Epithelial cell of esophagus (primary cell): ENCODE measurements around the gene COL28A1.

Experiments
- DNase-seq: peaks from one replicate; pipeline ENCODE4 v3.0.0; 2010; ENCODE audit warnings: low read depth
- H3K4me3 ChIP-seq: 2 replicates; pipeline ENCODE4 v1.5.1; 2011; ENCODE audit warnings: mild to moderate bottlenecking, low read length, control low read depth
- CTCF ChIP-seq: IDR thresholded peaks from 2 replicates; pipeline ENCODE4 v1.5.1; 2011; ENCODE audit warnings: low read depth, mild to moderate bottlenecking, low read length, control low read depth, inconsistent platforms; ENCODE audit not compliant: insufficient read depth; ENCODE audit errors: missing control alignments

Gene COL28A1

GRCh38 chr7:7566651-7567611, 31.3 kb upstream of the COL28A1 start, which contains the start of gene MIOS:
Gene MIOS, plus strand, starts transcription at chr7:7566884. Its CDS starts 5,592 bp downstream, at chr7:7572476.
- no peak for TF ChIP-seq CTCF
- H3K4me3 ChIP-seq: peak within 1 kb of the TSS; percentile 64

GRCh38 chr7:7565746-7566650, 30.3 kb upstream of the COL28A1 start:
- H3K4me3 ChIP-seq: peak overlapping the region; percentile 64
- TF ChIP-seq CTCF: no peak
- peak; percentile 94 for DNase-seq

More at GRCh38 chr7:7566651-7567611, 31.3 kb upstream of the COL28A1 start, which contains the start of gene MIOS:
- DNase-seq: peak; percentile 78

GRCh38 chr7:7565018-7565680, 29.5 kb upstream of the COL28A1 start:
- no peak for DNase-seq
- no peak for TF ChIP-seq CTCF
- H3K4me3 ChIP-seq: no peak overlapping the region

GRCh38 chr7:7564323-7564780, 28.7 kb upstream of the COL28A1 start:
- no peak for TF ChIP-seq CTCF
- DNase-seq: peak; percentile 97
- no peak overlapping the region for H3K4me3 ChIP-seq

DNA sequence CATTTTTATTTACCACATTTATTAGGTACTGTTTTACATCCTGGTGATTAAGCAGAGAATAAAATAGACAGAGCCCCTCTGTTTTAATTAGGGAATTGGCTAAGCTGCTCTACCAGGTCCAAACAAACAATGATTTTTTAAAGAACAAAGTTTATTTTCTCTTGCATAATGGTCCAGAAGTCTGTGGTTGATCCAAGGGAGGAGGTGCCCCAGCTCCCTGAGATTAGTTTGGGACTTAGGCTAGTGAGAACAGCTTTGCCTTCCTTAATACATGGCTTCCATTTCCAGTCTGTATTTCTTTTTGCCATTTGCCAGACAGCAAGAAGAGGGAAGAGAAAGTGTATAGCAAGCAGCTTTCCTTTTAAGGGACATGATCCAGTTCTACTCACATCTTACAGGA, 28.1 kb upstream of the COL28A1 start:
- DNase-seq: no peak
- TF ChIP-seq CTCF: no peak
- H3K4me3 ChIP-seq: no peak overlapping the region

DNA sequence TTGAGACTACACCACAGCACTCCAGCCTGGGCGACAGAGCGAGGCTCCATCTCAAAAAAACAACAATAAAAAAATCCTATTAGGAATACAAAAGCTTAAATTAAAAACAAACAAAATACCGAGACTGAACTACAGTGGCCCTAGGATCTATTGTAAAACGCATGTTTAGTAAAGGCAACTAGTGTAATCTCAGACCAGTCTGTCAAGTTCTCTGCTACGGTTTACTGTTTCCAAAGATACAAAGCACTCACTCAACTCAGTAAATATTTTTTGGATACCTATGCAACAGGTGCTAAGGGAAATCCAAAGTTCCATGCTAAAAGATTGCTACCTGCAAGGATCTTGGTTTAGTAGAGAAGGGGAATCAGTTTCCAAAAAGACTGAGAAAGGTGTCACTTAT, 27.6 kb upstream of the COL28A1 start:
- TF ChIP-seq CTCF: no peak
- DNase-seq: peak; percentile 36

More for the DNA sequence above, 27.6 kb upstream of the COL28A1 start:
- H3K4me3 ChIP-seq: no peak overlapping the region
